HepG2 (cell line): ENCODE results near the gene EFL1. TPM values are rescaled to one million over a fixed set of nuclear protein-coding genes. Genes with fewer than 3 reads are reported as not detected.

Source experiments
- AHDC1 ChIP-seq: sonication (generic); formaldehyde crosslinking; IDR thresholded peaks from 2 replicates; pipeline ENCODE4 v1.5.1; 2020; ENCODE audit warnings: mild to moderate bottlenecking, missing genetic modification reagents, borderline replicate concordance
- DMAP1 ChIP-seq: IDR thresholded peaks from 2 replicates; pipeline ENCODE4 v1.6.1; 2016
- ETV6 ChIP-seq: sonication (generic); formaldehyde crosslinking; conservative IDR thresholded peaks from 2 replicates; pipeline ENCODE4 v1.4.0; 2020; ENCODE audit warnings: missing genetic modification reagents
- HIVEP1 ChIP-seq: sonication (generic); formaldehyde crosslinking; IDR thresholded peaks from 2 replicates; pipeline ENCODE4 v1.4.0; 2020; ENCODE audit warnings: mild to moderate bottlenecking, missing genetic modification reagents
- HNRNPK ChIP-seq: fragments of 200-400 bp; formaldehyde crosslinking; IDR thresholded peaks from 2 replicates; pipeline ENCODE4 v1.6.1; 2018; ENCODE audit warnings: low read length, low read depth, moderate library complexity, mild to moderate bottlenecking; ENCODE audit not compliant: poor library complexity, severe bottlenecking
- HNRNPUL1 ChIP-seq: fragments of 200-400 bp; formaldehyde crosslinking; IDR thresholded peaks from 2 replicates; pipeline ENCODE4 v1.6.1; 2017; ENCODE audit warnings: low read depth, mild to moderate bottlenecking, low read length, moderate library complexity
- HOXD1 ChIP-seq: sonication (generic); formaldehyde crosslinking; IDR thresholded peaks from 2 replicates; pipeline ENCODE4 v1.5.0; 2020; ENCODE audit warnings: missing genetic modification reagents
- IKZF5 ChIP-seq: IDR thresholded peaks from 2 replicates; pipeline ENCODE4 v1.6.1; 2018; ENCODE audit warnings: missing genetic modification reagents, mild to moderate bottlenecking, missing compliant biosample characterization
- NFE2L2 ChIP-seq: fragments of 150-350 bp; IDR thresholded peaks from 2 replicates; pipeline ENCODE4 v1.6.1; 2014; ENCODE audit warnings: low read length
- NRL ChIP-seq: sonication (generic); formaldehyde crosslinking; IDR thresholded peaks from 2 replicates; pipeline ENCODE4 v1.5.0; 2020; ENCODE audit warnings: missing genetic modification reagents, mild to moderate bottlenecking, moderate library complexity, borderline replicate concordance
- TBL1XR1 ChIP-seq: fragments of 150-350 bp; IDR thresholded peaks from 2 replicates; pipeline ENCODE4 v1.6.1; 2014; ENCODE audit warnings: borderline replicate concordance, low read length; ENCODE audit not compliant: partially characterized antibody
- TP53 ChIP-seq: sonication (generic); formaldehyde crosslinking; conservative IDR thresholded peaks from 2 replicates; pipeline ENCODE4 v1.4.0; 2020; ENCODE audit warnings: missing genetic modification reagents
- WIZ ChIP-seq: sonication (generic); formaldehyde crosslinking; IDR thresholded peaks from 2 replicates; pipeline ENCODE4 v1.5.1; 2020; ENCODE audit warnings: mild to moderate bottlenecking, missing genetic modification reagents
- XBP1 ChIP-seq: sonication (generic); formaldehyde crosslinking; IDR thresholded peaks from 2 replicates; pipeline ENCODE4 v1.5.0; 2020; ENCODE audit warnings: missing genetic modification reagents
- ZMYM2 ChIP-seq: sonication (generic); formaldehyde crosslinking; IDR thresholded peaks from 2 replicates; pipeline ENCODE4 v1.8.0; 2022; ENCODE audit warnings: mild to moderate bottlenecking, missing genetic modification reagents
- ZNF556 ChIP-seq: sonication (generic); formaldehyde crosslinking; IDR thresholded peaks from 2 replicates; pipeline ENCODE4 v1.4.0; 2020; ENCODE audit warnings: mild to moderate bottlenecking, missing genetic modification reagents, borderline replicate concordance
- ZNF674 ChIP-seq: sonication (generic); formaldehyde crosslinking; IDR thresholded peaks from 2 replicates; pipeline ENCODE4 v1.5.0; 2020; ENCODE audit warnings: low read depth, mild to moderate bottlenecking, missing genetic modification reagents
- ZNF687 ChIP-seq: sonication (generic); formaldehyde crosslinking; IDR thresholded peaks from 2 replicates; pipeline ENCODE4 v1.5.1; 2020; ENCODE audit warnings: mild to moderate bottlenecking, missing genetic modification reagents, moderate library complexity
- ZNF776 ChIP-seq: sonication (generic); formaldehyde crosslinking; IDR thresholded peaks from 2 replicates; pipeline ENCODE4 v1.4.0; 2020; ENCODE audit warnings: mild to moderate bottlenecking, missing genetic modification reagents
- ZSCAN21 ChIP-seq: sonication (generic); formaldehyde crosslinking; IDR thresholded peaks from 2 replicates; pipeline ENCODE4 v1.8.0; 2022; ENCODE audit warnings: mild to moderate bottlenecking, missing genetic modification reagents, moderate library complexity, borderline replicate concordance
- polyA plus RNA-seq, 8 experiments: library from polyadenylated mRNA; depleted of rRNA in 3 of 8; stranded (reverse) in 7 of 8; unstranded in 1 of 8; fragments of >200 nt; fragmentation: Illumina TruSeq in 4 of 8; extraction: Trizol in 4 of 8; gene quantifications; 2 replicates each; pipeline versions ENCODE4 v1.2.1 to v1.2.3, GENCODE V29; 2011 to 2016; ENCODE audit warnings: low read depth in 4 of 8, missing spikeins in 1 of 8, mixed read lengths in 1 of 8; ENCODE audit not compliant: insufficient read depth in 1 of 8
- total RNA-seq, 5 experiments: library from RNA; depleted of rRNA; stranded (reverse); fragments of >200 nt; fragmentation: Illumina TruSeq; extraction: Trizol; gene quantifications; 2 replicates each; pipeline ENCODE4 v1.2.3, GENCODE V29; 2016; ENCODE audit warnings: low read depth in 1 of 5

Gene EFL1
- total and polyA plus RNA-seq, 2 of the 13 experiments (the other 11 are each of a cell fraction or from before 2014, with no cell fraction given) = 6.4 to 12.0 TPM

GRCh38 chr15:82262422-82263026 is at the start of gene EFL1, which contains the start of gene SAXO2 (continued):
- no peak for TF ChIP-seq AHDC1 (CRISPR knock-in tag)
- TF ChIP-seq NRL (CRISPR knock-in tag) = 0 out of 2 replicates have a peak, but pooled peaks have one; percentile 18
- TF ChIP-seq ZNF687 (CRISPR knock-in tag) = peak; percentile 89
- TF ChIP-seq IKZF5 (CRISPR knock-in tag) = no peak
- no peak for TF ChIP-seq WIZ
- no peak for TF ChIP-seq HIVEP1 (CRISPR knock-in tag)
- TF ChIP-seq TBL1XR1 = no peak
- peak; percentile 53 for TF ChIP-seq DMAP1 (CRISPR knock-in tag)
- TF ChIP-seq HNRNPUL1 = no peak
- no peak for TF ChIP-seq XBP1 (CRISPR knock-in tag)
- no peak for TF ChIP-seq ZMYM2 (CRISPR knock-in tag)
- no peak for TF ChIP-seq ZNF556 (CRISPR knock-in tag)
- TF ChIP-seq ZSCAN21 (CRISPR knock-in tag) = 0 out of 2 replicates have a peak, but pooled peaks have one; percentile 26
- no peak for TF ChIP-seq ETV6 (CRISPR knock-in tag)
- TF ChIP-seq ZNF674 (CRISPR knock-in tag) = no peak
- no peak for TF ChIP-seq HOXD1 (CRISPR knock-in tag)
- no peak for TF ChIP-seq TP53 (CRISPR knock-in tag)
- TF ChIP-seq ZNF776 (CRISPR knock-in tag) = no peak
- TF ChIP-seq NFE2L2 = no peak
- peak; percentile 52 for TF ChIP-seq HNRNPK
